ENCODE data around the gene TRIM9.
"Not testable (repeated sequence)": the region's sequence is repeated elsewhere in the genome, so short reads cannot be mapped to it uniquely, and the experiment has no call there.

Gene TRIM9

GRCh38 chr14:51004801-51005526 lies 89.9 kb downstream of the TRIM9 start:
- no peak for DNase-seq (ENCODE audit: low read depth in 2 of 2)

GRCh38 chr14:51004352-51004800 lies 90.5 kb downstream of the TRIM9 start:
- DNase-seq (ENCODE audit: low read depth in 2 of 2): no peak

DNA sequence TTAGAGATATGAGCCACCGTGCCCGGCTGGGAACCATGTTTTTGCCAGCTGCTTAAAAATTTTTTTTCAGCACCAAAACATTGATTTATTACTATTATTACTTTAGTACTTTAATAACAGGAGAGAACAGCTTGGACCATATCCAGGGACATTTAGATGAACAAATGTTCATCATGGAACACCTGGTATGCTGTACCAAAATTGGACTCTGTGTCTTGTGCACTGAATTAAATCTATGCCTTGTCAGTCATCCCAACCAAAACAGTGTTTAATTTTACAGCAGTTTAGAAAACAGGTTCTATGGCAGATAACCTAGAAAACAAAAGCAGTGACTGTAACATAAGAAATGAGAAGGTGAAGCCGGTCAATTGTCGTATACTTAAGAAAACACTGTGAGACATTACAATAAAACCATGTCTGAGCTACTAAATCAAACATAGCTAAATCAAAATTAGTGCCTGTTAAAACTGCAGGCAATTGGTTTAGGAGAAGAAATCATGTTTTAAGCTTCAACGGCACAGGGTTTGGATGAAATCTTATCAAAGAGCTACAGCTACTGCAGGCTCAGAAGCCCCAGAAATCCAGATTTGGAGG lies 92.4 kb downstream of the TRIM9 start:
- DNase-seq (ENCODE audit: low read depth in 2 of 2): no peak

GRCh38 chr14:51000566-51000965 lies 94.3 kb downstream of the TRIM9 start:
- no peak for DNase-seq (ENCODE audit: low read depth in 2 of 2)

- no peak for DNase-seq (ENCODE audit: low read depth in 2 of 2)
Measured at GRCh38 chr14:50999726-51000125, 95.2 kb downstream of the TRIM9 start.

GRCh38 chr14:50998612-50999011 lies 96.3 kb downstream of the TRIM9 start:
- no peak for DNase-seq (ENCODE audit: low read depth in 2 of 2)

GRCh38 chr14:50997712-50998111 lies 97.2 kb downstream of the TRIM9 start:
- no peak for DNase-seq (ENCODE audit: low read depth in 2 of 2)

DNA sequence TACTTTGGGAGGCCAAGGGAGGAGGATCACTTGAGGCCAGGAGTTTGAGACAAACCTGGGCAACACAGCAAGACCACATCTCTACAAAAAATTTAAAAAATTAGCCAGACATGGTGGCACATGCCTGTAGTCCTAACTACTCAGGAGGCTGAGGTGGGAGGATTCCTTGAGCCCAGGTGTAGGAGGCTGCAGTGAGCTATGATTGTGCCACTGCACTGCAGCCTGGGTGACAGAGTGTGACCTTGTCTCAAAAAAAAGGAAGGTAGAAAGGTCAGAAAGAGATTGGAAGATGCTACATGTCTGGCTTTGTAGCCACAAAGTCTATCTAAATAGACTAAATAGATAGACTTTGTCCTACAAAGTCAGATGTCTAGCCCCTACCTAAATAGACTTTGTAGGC lies 100.7 kb downstream of the TRIM9 start:
- DNase-seq (ENCODE audit: low read depth in 2 of 2): not testable (repeated sequence)

GRCh38 chr14:50985859-50986331 lies 109.0 kb downstream of the TRIM9 start:
- no peak for DNase-seq (ENCODE audit: low read depth in 2 of 2)

DNA sequence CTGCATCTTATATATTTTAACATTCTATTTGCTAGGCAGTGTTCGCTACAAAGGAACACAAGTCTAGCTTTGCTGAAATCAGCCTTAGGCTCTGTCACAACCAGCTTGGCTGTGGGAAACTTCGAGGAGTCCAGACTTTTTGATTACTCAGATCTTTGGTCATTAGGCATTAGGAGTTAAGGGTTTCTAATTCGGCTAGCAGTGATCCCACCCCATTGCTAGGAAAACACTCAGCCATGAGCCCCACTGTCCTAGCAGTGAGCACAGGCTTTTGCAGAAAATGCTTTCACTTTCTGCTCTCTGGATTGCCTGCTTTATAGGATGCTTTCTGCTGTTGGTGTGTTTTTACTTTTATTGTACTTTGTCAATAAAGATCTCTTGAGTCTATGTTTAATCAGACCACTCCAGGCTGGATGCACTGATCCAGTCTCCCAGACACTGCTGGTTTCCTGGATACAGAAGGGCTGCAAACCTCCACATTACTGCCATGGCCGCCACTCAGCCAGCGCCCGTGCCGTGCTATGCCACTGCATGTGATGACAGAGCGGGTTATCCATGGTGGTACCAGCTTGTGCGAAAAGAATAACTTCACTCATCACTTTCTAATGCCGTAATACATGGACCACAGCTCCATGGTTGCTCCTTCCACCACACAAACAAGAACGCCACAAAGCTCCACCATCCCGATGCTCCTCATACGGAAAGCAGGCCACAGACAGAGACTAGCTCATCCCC lies 109.6 kb downstream of the TRIM9 start:
- no peak for DNase-seq (ENCODE audit: low read depth in 2 of 2)

- DNase-seq (ENCODE audit: low read depth in 2 of 2): no peak
Measured at GRCh38 chr14:50984036-50984710, 110.7 kb downstream of the TRIM9 start.

GRCh38 chr14:50979941-50980850 lies 114.7 kb downstream of the TRIM9 start:
- no peak for DNase-seq (ENCODE audit: low read depth in 2 of 2)

GRCh38 chr14:50978888-50979287 lies 116.0 kb downstream of the TRIM9 start:
- no peak for DNase-seq (ENCODE audit: low read depth in 2 of 2)

- no peak for DNase-seq (ENCODE audit: low read depth in 2 of 2)
Measured at GRCh38 chr14:50978529-50978871, 116.4 kb downstream of the TRIM9 start.

DNA sequence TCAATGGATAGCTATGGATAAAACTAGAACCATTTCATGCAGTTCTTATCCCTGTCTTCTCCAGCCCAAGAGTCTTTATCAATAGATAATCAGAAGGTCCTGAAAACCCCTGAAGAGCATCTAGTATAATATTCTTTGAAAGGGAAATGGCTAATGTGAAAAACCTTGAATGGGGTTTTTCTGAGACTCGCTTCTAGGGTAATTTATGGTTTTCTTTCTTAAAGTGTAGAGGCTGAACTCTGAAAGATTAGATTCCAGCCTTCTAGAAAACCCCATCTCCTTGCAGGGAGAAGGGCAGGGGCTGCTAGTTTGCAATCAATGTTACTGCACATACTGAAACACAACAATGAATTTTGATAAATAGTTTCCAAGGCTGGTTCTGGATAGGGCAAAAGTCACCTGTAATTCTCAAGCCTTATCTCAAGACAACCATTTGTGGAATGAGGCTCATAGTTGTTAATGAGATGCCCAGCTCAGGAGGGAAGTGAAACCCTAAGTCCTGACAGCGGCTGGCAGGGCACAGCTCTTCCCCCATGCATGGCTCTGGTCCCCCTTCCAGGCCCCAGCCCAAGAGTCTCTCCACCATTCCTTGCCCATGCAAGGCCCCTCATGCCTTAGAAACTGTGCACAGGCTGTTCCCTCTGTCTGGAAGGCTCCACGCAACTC lies 116.9 kb downstream of the TRIM9 start:
- DNase-seq (ENCODE audit: low read depth in 2 of 2): no peak

- no peak for DNase-seq (ENCODE audit: low read depth in 2 of 2)
Measured at GRCh38 chr14:50974118-50974517, 120.8 kb downstream of the TRIM9 start.

DNA sequence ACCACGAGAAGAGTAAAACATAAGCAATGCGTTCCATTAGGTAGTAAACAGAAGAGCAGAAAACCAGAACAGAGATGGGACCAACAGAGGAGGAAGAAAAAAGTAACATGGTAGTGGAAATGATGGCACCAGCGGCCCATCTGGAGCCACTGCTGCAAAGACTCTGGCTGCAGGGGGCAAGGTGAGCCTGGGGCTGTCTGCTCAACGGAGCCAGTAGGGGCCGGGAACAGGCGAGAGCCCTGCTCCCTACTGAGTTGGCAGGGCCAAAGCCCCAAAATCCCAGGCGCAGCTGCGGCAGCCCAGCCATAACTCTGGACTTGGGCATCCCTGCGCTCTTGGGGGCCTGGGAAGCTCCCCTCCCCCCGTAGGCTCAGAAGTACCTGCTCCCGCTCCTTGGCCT lies 122.2 kb downstream of the TRIM9 start:
- DNase-seq (ENCODE audit: low read depth in 2 of 2): no peak

DNA sequence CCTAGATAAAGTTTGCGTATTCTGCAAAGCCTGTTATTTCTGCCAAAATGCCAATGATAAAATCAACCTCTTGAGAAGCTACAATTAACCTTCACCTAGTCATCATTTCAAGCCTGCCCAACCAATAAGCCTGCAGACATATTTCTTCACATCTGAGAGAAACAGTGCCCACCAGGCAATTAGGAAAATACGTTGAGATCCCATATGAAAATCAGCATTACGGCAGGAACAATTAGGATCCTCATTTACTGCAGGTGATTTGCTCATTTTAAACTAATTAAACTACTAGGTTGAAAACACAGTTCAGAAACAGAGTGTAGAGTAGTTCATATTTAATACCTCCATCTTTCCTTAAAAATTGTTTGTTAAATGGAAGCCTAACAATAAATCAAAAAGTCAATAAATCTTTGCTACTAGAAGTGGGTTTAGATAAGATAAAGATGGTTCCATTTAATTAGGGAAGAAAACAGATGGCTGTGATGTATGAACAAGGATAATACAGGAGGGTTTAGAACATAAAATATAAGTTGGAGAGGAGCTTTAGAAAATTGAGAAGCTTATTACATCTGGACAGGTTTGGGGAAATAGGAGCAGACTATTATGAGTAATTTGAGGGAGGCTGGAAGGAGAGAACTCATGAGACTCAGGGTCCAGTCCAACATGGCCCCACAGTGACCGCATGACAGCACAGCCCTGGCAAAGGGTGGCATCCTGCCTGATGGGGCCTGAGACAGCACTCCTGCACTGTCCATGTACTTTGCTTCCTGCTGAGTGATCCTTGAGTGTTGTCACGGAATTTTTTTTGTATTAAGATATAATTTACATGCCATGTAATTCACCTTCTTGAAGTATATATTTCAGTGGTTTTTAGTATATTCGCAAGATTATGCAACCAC lies 123.8 kb downstream of the TRIM9 start:
- no peak for DNase-seq (ENCODE audit: low read depth in 2 of 2)

- no peak for DNase-seq (ENCODE audit: low read depth in 2 of 2)
Measured at GRCh38 chr14:50967790-50968189, 127.1 kb downstream of the TRIM9 start.

DNA sequence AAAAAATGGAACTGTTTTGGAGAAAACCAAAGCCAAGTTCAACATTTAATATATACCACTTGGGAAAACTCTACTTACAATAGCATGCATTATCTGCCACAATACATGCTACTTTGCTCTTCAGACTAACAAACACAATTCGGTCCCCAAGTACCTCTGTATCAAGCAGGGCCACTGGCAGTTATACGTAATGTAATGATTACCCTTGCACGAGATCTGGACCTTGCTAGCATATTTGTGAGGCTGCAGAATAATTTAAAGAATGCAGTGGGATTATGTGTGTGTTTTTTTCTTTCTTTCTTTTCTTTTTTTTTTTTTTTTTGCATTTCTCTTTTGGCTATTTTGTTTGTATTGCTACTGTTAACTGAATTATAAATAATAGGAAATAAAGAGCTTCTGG lies 127.8 kb downstream of the TRIM9 start:
- no peak for DNase-seq (ENCODE audit: low read depth in 2 of 2)

Measured in stimulated activated CD8-positive, alpha-beta memory T cell treated with anti-CD3 and anti-CD28 coated beads, Interleukin-2, amount 100 ng/mL, for 1 hour (primary cell).